Pancreas (tissue), 10 donors: ENCODE data around the gene OR8G5. TPM values are rescaled to one million over a fixed set of nuclear protein-coding genes. Genes with fewer than 3 reads are reported as not detected.

Experiments used
- ATAC-seq, 4 donors: fragments of 200-7000 bp; cut with Tn5 transposase; one replicate each; pipeline versions ENCODE4 v1.8.0 to v1.9.1; 2020; ENCODE audit warnings: mild to moderate bottlenecking in 4 of 4, moderate library complexity in 4 of 4
- DNase-seq, 6 donors: peaks; one replicate each; pipeline ENCODE4 v3.0.0-alpha.2; 2020
- FAIRE-seq: peaks from 2 replicates; lab custom pipeline; 2012; peaks lifted over from hg19 to GRCh38; lab: Jason Lieb, UNC
- H3K27ac ChIP-seq, 4 donors: fragments of 200-600 bp; sonication (generic); 1 replicate in 3 of 4; 2 replicates in 1 of 4; pipeline versions ENCODE4 v1.5.0 to v1.8.0; 2020
- H3K27me3 ChIP-seq, 4 donors: fragments of 200-600 bp; one replicate each; pipeline ENCODE4 v1.8.0; 2021
- H3K36me3 ChIP-seq, 3 donors: fragments of 200-600 bp; sonication (generic) in 1 of 3; one replicate each; pipeline versions ENCODE4 v1.5.0 to v1.8.0; 2020 to 2021
- H3K4me1 ChIP-seq, 3 donors: fragments of 200-600 bp; one replicate each; pipeline ENCODE4 v1.8.0; 2021
- H3K4me3 ChIP-seq, 4 donors: fragments of 200-600 bp; sonication (generic) in 2 of 4; one replicate each; pipeline versions ENCODE4 v1.5.0 to v1.8.0; 2020 to 2021
- H3K9me3 ChIP-seq, 4 donors: fragments of 200-600 bp; one replicate each; pipeline ENCODE4 v1.8.0; 2021
- CTCF ChIP-seq, 4 donors: fragments of 200-600 bp; sonication (generic) in 3 of 4; IDR thresholded peaks; one replicate each; pipeline versions ENCODE4 v1.5.0 to v1.8.0; 2021; ENCODE audit warnings: antibody characterized with exemption in 4 of 4
- WGBS, 2 donors: extraction: QIAGEN DNeasy Blood & Tissue Kit; methylation state at CpG; one replicate each; pipeline ENCODE4 v1.1.7; 2013; 5-methylcytosine and 5-hydroxymethylcytosine counted together
- intact Hi-C, 3 donors: fragments of 100-400 bp; cut with DNase I; formaldehyde crosslinking; loops; one replicate each; pipeline versions ENCODE4 v1.11.1 to v1.14.2; 2022
- polyA plus RNA-seq, 2 donors: library from polyadenylated mRNA; stranded (reverse); fragments of 200-250 nt; gene quantifications; one replicate each; pipeline ENCODE4 v1.2.3, GENCODE V29; 2013
- total RNA-seq, 6 donors: library from RNA; stranded (reverse); fragmentation: NEBNext Ultra II Directional in 4 of 6; extraction: Animal tissue kit (Norgen Biotek cat#: 25700) in 4 of 6; gene quantifications; one replicate each; pipeline versions ENCODE4 v1.2.1 to v1.2.4, GENCODE V29; 2021 to 2023
- donor health status: healthy with polysubstance abuse.
- donor health status: DM: no; HTN: no; CAD: no; lungs with moderate emphysema.
- donor health status: DM: no; HTN: no; CAD: no.
- donor health status: control.
- donor health status: control.
- donor health status: Bipolar disorder and iron deficiency.
- donor health status: DM: yes; HTN: yes; CAD: no.
- donor health status: DM: no; HTN: no; CAD: no.
- donor health status: DM: no; HTN: no; CAD: no.
- donor health status: DM: yes; HTN: yes; CAD: no.

The OR8G5 gene
- total and polyA plus RNA-seq, 8 donors = 0.16 TPM; not detected in 7

DNA sequence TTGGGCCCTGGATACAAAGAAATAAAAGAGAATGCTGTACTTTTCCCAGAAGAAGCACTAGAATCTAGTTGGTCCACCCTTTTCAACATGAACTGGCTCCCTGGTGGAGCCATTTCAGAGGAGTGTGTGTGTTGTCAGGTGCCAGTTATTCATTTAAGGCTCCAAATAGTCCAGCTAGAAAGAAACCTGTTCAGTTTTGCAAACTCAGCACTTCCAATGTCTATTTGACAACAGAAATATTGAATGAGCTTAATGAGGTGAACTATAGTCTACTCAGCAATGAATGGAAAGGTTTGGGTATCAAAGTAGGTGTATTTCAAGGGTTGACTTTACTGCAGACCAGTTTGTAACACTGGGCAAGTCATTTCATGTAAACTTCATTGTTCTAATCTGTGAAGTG is 55.5 kb downstream of the OR8G5 start:
- Histone ChIP-seq H3K27ac (no peak overlapping the region), H3K36me3 (no peaks in the 10 kb centered on the region), H3K4me1 (peaks cover 0 to 8% (median 4%) of the 10 kb centered on the region in 3 donors), H3K4me3 (no peak overlapping the region), H3K27me3 (no peaks in the 10 kb centered on the region), H3K9me3 (no peaks in the 10 kb centered on the region)
- no peak for TF ChIP-seq CTCF (IDR thresholded peaks at IDR 0.05)
- intact Hi-C loops = no loop called here
- no peak for DNase-seq
- ATAC-seq = peak in 2 of 4 donors; percentile 19 to 39
- no peak for FAIRE-seq

- ATAC-seq (no peak), DNase-seq (no peak), FAIRE-seq (no peak)
- Histone ChIP-seq H3K36me3 (no peaks in the 10 kb centered on the region), H3K27me3 (no peaks in the 10 kb centered on the region), H3K4me3 (no peak overlapping the region), H3K4me1 (peaks cover 0 to 8% (median 4%) of the 10 kb centered on the region in 3 donors), H3K9me3 (no peaks in the 10 kb centered on the region), H3K27ac (no peak overlapping the region)
- WGBS, 2 donors = 84 to 95% methylated on average over 4 of the region's 4 CpGs
- intact Hi-C loops = no loop called here
- no peak for TF ChIP-seq CTCF (IDR thresholded peaks at IDR 0.05)
Measured at GRCh38 chr11:124313131-124313530, 57.0 kb downstream of the OR8G5 start.

DNA sequence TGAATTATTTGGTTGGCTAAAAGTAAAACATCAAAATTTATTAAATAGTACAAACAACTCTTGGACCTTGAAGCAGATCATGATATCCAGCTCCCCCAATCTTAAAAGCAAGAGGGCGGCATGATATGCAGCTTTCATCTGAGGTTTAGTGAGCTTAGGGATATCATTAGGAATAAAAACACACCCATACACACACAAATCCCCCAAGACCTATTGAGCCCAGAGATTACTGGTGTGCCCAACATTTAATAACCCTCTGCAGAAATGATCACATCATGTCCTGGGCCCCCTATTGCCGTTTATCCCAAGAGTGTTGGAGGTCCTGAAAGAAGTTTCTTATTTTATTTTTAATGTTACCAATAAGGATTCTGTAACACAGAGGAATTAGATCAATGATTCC is 57.7 kb downstream of the OR8G5 start, which contains the start of gene OR8D1:
Gene OR8D1 (minus strand): TSS at position 101 of the 400 bp plus-strand sequence. CDS start 3,183 bp downstream, outside the sequence.
- Histone ChIP-seq H3K9me3 (no peaks in the 10 kb centered on the region), H3K27me3 (no peaks in the 10 kb centered on the region), H3K27ac (no peak within 1 kb of the TSS), H3K4me1 (peaks cover 0 to 8% (median 4%) of the 10 kb centered on the region in 3 donors), H3K36me3 (no peaks in the 10 kb centered on the region), H3K4me3 (no peak within 1 kb of the TSS)
- ATAC-seq (no peak), DNase-seq (no peak), FAIRE-seq (no peak)
- intact Hi-C loops = no loop called here
- WGBS, 2 donors = 86 to 87% methylated on average over 2 of the region's 2 CpGs
- no peak for TF ChIP-seq CTCF (IDR thresholded peaks at IDR 0.05)

- no peaks in the 10 kb centered on the region for H3K27me3 ChIP-seq
- FAIRE-seq (no peak), DNase-seq (no peak), ATAC-seq (no peak)
- no peaks in the 10 kb centered on the region for H3K9me3 ChIP-seq
- 67 to 69% methylated on average over 3 of the region's 3 CpGs for WGBS, 2 donors
- no peak overlapping the region for H3K27ac ChIP-seq
- H3K4me1 ChIP-seq = peaks cover 0 to 8% (median 4%) of the 10 kb centered on the region in 3 donors
- no peak overlapping the region for H3K4me3 ChIP-seq
- H3K36me3 ChIP-seq = no peaks in the 10 kb centered on the region
- intact Hi-C loops = no loop called here
- no peak for TF ChIP-seq CTCF (IDR thresholded peaks at IDR 0.05)
Measured at GRCh38 chr11:124315052-124315451, 58.9 kb downstream of the OR8G5 start.

Other genes starting within 250 kb of the OR8G5 start
- gene OR10G4, start 243.4 kb upstream of the OR8G5 start, total RNA-seq = under 1 TPM; 0.09 to 0.83 (median 0.42) TPM
- gene OR10G4, start 243.4 kb upstream of the OR8G5 start, polyA plus RNA-seq = under 1 TPM; 0.07 to 0.19 TPM
- under 1 TPM in 5 of 6 donors, not detected in 1; 0.31 to 0.71 (median 0.32) TPM for gene OR10G9, start 233.4 kb upstream of the OR8G5 start, total RNA-seq
- under 1 TPM in 1 of 2 donors, not detected in 1; 0.12 TPM for gene OR10G9, start 233.4 kb upstream of the OR8G5 start, polyA plus RNA-seq
- gene OR10G8, start 229.6 kb upstream of the OR8G5 start, total RNA-seq = under 1 TPM in 4 of 6 donors, not detected in 2; 0.18 to 0.51 (median 0.24) TPM
- not detected for gene OR10G8, start 229.6 kb upstream of the OR8G5 start, polyA plus RNA-seq
- not detected for gene OR10G7, start 215.1 kb upstream of the OR8G5 start, total RNA-seq
- under 1 TPM in 1 of 2 donors, not detected in 1; 0.05 TPM for gene OR10G7, start 215.1 kb upstream of the OR8G5 start, polyA plus RNA-seq
- 10 to 100 TPM in 5 of 6 donors, 1 to 10 TPM in 1; 9.6 to 28.7 (median 15.6) TPM for gene VWA5A, start 140.9 kb upstream of the OR8G5 start, total RNA-seq
- gene VWA5A, start 140.9 kb upstream of the OR8G5 start, polyA plus RNA-seq = 10 to 100 TPM; 12.1 to 27.9 TPM
- not detected for gene OR10D3, start 73.0 kb upstream of the OR8G5 start, total RNA-seq
- gene OR10D3, start 73.0 kb upstream of the OR8G5 start, polyA plus RNA-seq = not detected
- not detected for gene OR8G1, start 15.3 kb upstream of the OR8G5 start, total RNA-seq
- not detected for gene OR8G1, start 15.3 kb upstream of the OR8G5 start, polyA plus RNA-seq
- gene OR8D1, start 57.6 kb downstream of the OR8G5 start, total RNA-seq = not detected
- gene OR8D1, start 57.6 kb downstream of the OR8G5 start, polyA plus RNA-seq = not detected
- not detected for gene OR8D2, start 63.8 kb downstream of the OR8G5 start, total RNA-seq
- gene OR8D2, start 63.8 kb downstream of the OR8G5 start, polyA plus RNA-seq = not detected
- not detected for gene OR8B2, start 128.1 kb downstream of the OR8G5 start, total RNA-seq
- gene OR8B2, start 128.1 kb downstream of the OR8G5 start, polyA plus RNA-seq = not detected
- not detected for gene OR8B3, start 142.6 kb downstream of the OR8G5 start, total RNA-seq
- not detected for gene OR8B3, start 142.6 kb downstream of the OR8G5 start, polyA plus RNA-seq
- not detected for gene OR8B4, start 168.5 kb downstream of the OR8G5 start, total RNA-seq
- gene OR8B4, start 168.5 kb downstream of the OR8G5 start, polyA plus RNA-seq = not detected
- gene OR8B8, start 189.3 kb downstream of the OR8G5 start, total RNA-seq = not detected
- not detected for gene OR8B8, start 189.3 kb downstream of the OR8G5 start, polyA plus RNA-seq